Spleen (tissue), 7 donors: Measurements from ENCODE around the gene DNMBP.

ENCODE experiments used
- CTCF ChIP-seq, 11 experiments: fragments of 200-600 bp in 7 of 11; fragments of 450-650 bp in 4 of 11; sonication (generic) in 4 of 11; IDR thresholded peaks in 8 of 11; conservative IDR thresholded peaks in 3 of 11; 1 replicate in 7 of 11; 2 replicates in 4 of 11; pipeline versions ENCODE4 v1.4.0 to v1.8.0; 2016 to 2021; ENCODE audit warnings: antibody characterized with exemption in 11 of 11, inconsistent platforms in 4 of 11, mild to moderate bottlenecking in 1 of 11
- POLR2A ChIP-seq, 3 donors: fragments of 450-650 bp; IDR thresholded peaks; one replicate each; pipeline ENCODE4 v1.5.1; 2017; ENCODE audit warnings: antibody characterized with exemption in 3 of 3, mild to moderate bottlenecking in 1 of 3
- POLR2AphosphoS5 ChIP-seq, 3 donors: sonication (generic); formaldehyde crosslinking; IDR thresholded peaks; one replicate each; pipeline ENCODE4 v1.5.1; 2017; ENCODE audit warnings: antibody characterized with exemption in 3 of 3
- donor health status: DM: no; HTN: no; CAD: no; lungs with moderate emphysema.
- donor health status: DM: no; HTN: no; CAD: no.
- donor health status: DM: no; HTN: no; CAD: no.

DNA sequence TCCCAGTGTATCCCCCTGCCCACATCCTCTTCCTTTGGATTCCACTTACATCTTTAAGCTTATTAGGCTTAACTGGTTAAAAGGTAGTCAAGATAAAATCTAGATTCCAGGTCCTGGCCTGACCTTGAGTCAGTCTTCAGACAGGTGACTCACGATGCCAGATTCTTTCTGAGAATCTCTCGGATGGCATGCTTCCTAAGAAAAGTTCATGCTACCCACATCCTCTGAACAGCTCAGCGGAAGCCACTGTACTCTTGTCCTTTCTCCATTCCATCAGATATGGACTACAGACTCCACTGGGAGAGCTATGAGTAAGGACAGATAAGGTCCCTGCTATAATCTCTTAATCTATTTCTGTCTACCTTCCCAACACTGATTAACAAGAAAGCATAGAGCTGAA lies 43.4 kb downstream of the DNMBP start:
- TF ChIP-seq CTCF (IDR thresholded peaks at IDR 0.05 in 8 of 11, conservative IDR thresholded peaks at IDR 0.05 in 3 of 11) (no peak), POLR2AphosphoS5 (IDR thresholded peaks at IDR 0.05) (no peak), POLR2A (IDR thresholded peaks at IDR 0.05) (no peak)
